Ovary (tissue), 3 donors: Measurements from ENCODE around the gene MIOS.

Source experiments
- CTCF ChIP-seq, 3 donors: fragments of 450-650 bp in 2 of 3; fragments of 200-600 bp in 1 of 3; IDR thresholded peaks; one replicate each; pipeline versions ENCODE4 v1.5.1 to v1.8.0; 2016 to 2022; ENCODE audit warnings: antibody characterized with exemption in 3 of 3, mild to moderate bottlenecking in 1 of 3
- EP300 ChIP-seq: sonication (generic); formaldehyde crosslinking; IDR thresholded peaks from one replicate; pipeline ENCODE4 v1.6.1; 2017; ENCODE audit warnings: antibody characterized with exemption
- POLR2A ChIP-seq: fragments of 450-650 bp; IDR thresholded peaks from one replicate; pipeline ENCODE4 v1.6.1; 2017; ENCODE audit warnings: antibody characterized with exemption, mild to moderate bottlenecking, moderate library complexity
- donor health status: DM: no; HTN: no; CAD: no.

DNA sequence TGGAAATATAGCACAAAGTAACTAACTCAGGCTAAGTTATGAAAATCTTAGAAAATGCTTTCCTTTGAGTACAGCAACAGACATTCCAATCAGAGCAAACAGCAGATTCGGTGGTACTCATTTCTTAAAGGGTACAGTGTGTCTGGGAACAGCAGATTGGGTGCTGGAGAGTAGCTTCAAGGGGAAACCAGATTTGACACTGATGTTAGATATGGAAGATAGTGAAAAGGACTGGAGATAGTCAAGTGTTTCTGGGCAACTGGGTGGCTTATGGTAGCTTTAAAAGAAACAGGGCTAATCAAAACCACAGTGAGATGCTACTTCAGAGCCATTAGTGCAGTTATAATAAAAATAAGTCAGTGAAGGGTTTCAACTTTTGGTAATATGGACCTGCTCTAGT lies 61.8 kb downstream of the MIOS start:
- TF ChIP-seq CTCF (IDR thresholded peaks at IDR 0.05) (no peak), POLR2A (no peak), EP300 (no peak)
